Liver (tissue), 9 donors: ENCODE results near the gene SOX4. TPM values are rescaled to one million over a fixed set of nuclear protein-coding genes. Genes with fewer than 3 reads are reported as not detected.

Experiments used
- DNase-seq: peaks from one replicate; pipeline ENCODE4 v3.0.0-alpha.2; 2017; ENCODE audit warnings: low spot score
- H3K27ac ChIP-seq, 2 donors: one replicate each; pipeline ENCODE4 v1.7.0; 2013; ENCODE audit warnings: inconsistent platforms in 2 of 2, low read length in 2 of 2, control low read depth in 1 of 2, low read depth in 1 of 2, mild to moderate bottlenecking in 1 of 2
- H3K27me3 ChIP-seq, 4 donors: one replicate each; pipeline versions ENCODE4 v1.6.1 to v1.7.0; 2013; ENCODE audit warnings: low read length in 3 of 4, inconsistent platforms in 1 of 4, mild to moderate bottlenecking in 1 of 4, moderate library complexity in 1 of 4; ENCODE audit not compliant: control insufficient read depth in 4 of 4, insufficient read depth in 4 of 4
- H3K36me3 ChIP-seq, 4 donors: one replicate each; pipeline versions ENCODE4 v1.6.1 to v1.7.0; 2013; ENCODE audit warnings: low read length in 3 of 4, mild to moderate bottlenecking in 3 of 4, low read depth in 1 of 4, moderate library complexity in 1 of 4; ENCODE audit not compliant: control insufficient read depth in 4 of 4, insufficient read depth in 3 of 4
- H3K4me1 ChIP-seq, 4 donors: one replicate each; pipeline versions ENCODE4 v1.6.1 to v1.7.0; 2013; ENCODE audit warnings: low read length in 3 of 4, mild to moderate bottlenecking in 3 of 4, moderate library complexity in 1 of 4; ENCODE audit not compliant: control insufficient read depth in 4 of 4, insufficient read depth in 4 of 4
- H3K4me3 ChIP-seq, 3 donors: one replicate each; pipeline versions ENCODE4 v1.6.1 to v1.7.0; 2013; ENCODE audit warnings: low read length in 3 of 3, control low read depth in 1 of 3, low read depth in 1 of 3, mild to moderate bottlenecking in 1 of 3
- H3K9ac ChIP-seq, 2 donors: one replicate each; pipeline ENCODE4 v1.7.0; 2013; ENCODE audit warnings: low read length in 2 of 2, mild to moderate bottlenecking in 2 of 2, moderate library complexity in 2 of 2, control low read depth in 1 of 2, low read depth in 1 of 2
- H3K9me3 ChIP-seq, 4 donors: one replicate each; pipeline versions ENCODE4 v1.6.1 to v1.7.0; 2013; ENCODE audit warnings: low read length in 3 of 4; ENCODE audit not compliant: control insufficient read depth in 4 of 4
- ATF3 ChIP-seq: IDR thresholded peaks from 2 replicates; pipeline ENCODE4 v1.6.1; 2016; ENCODE audit warnings: antibody characterized with exemption
- EGR1 ChIP-seq, 2 donors: IDR thresholded peaks; 2 replicates each; pipeline ENCODE4 v1.6.1; 2016 to 2018; ENCODE audit warnings: antibody characterized with exemption in 2 of 2, low read depth in 2 of 2
- FOXA1 ChIP-seq: IDR thresholded peaks from 2 replicates; pipeline ENCODE4 v1.6.1; 2016; ENCODE audit warnings: antibody characterized with exemption
- FOXA2 ChIP-seq: IDR thresholded peaks from 2 replicates; pipeline ENCODE4 v1.6.1; 2016; ENCODE audit warnings: antibody characterized with exemption
- GABPA ChIP-seq, 2 donors: IDR thresholded peaks in 1 of 2; conservative IDR thresholded peaks in 1 of 2; 2 replicates each; pipeline ENCODE4 v1.6.1; 2016; ENCODE audit warnings: antibody characterized with exemption in 2 of 2, mild to moderate bottlenecking in 1 of 2, moderate library complexity in 1 of 2
- HNF4A ChIP-seq, 2 donors: conservative IDR thresholded peaks; 2 replicates each; pipeline ENCODE4 v1.6.1; 2016; ENCODE audit warnings: antibody characterized with exemption in 2 of 2, mild to moderate bottlenecking in 2 of 2
- JUND ChIP-seq, 2 donors: IDR thresholded peaks; 2 replicates each; pipeline ENCODE4 v1.6.1; 2016; ENCODE audit warnings: antibody characterized with exemption in 2 of 2
- MAX ChIP-seq: IDR thresholded peaks from 2 replicates; pipeline ENCODE4 v1.6.1; 2016; ENCODE audit warnings: antibody characterized with exemption
- NR2F2 ChIP-seq: IDR thresholded peaks from 2 replicates; pipeline ENCODE4 v1.6.1; 2016; ENCODE audit warnings: antibody characterized with exemption
- RAD21 ChIP-seq, 2 donors: IDR thresholded peaks; 2 replicates each; pipeline ENCODE4 v1.6.1; 2016; ENCODE audit warnings: antibody characterized with exemption in 2 of 2, mild to moderate bottlenecking in 2 of 2
- RXRA ChIP-seq, 2 donors: IDR thresholded peaks; 2 replicates each; pipeline ENCODE4 v1.6.1; 2017 to 2018; ENCODE audit warnings: antibody characterized with exemption in 2 of 2, mild to moderate bottlenecking in 1 of 2
- SP1 ChIP-seq: IDR thresholded peaks from 2 replicates; pipeline ENCODE4 v1.6.1; 2018; ENCODE audit warnings: antibody characterized with exemption, mild to moderate bottlenecking
- TAF1 ChIP-seq: conservative IDR thresholded peaks from 2 replicates; pipeline ENCODE4 v1.6.1; 2016; ENCODE audit warnings: antibody characterized with exemption, mild to moderate bottlenecking
- YY1 ChIP-seq: IDR thresholded peaks from 2 replicates; pipeline ENCODE4 v1.6.1; 2016; ENCODE audit warnings: antibody characterized with exemption, mild to moderate bottlenecking
- WGBS: extraction: QIAGEN DNeasy Blood & Tissue Kit; methylation state at CpG from one replicate; pipeline ENCODE4 v1.1.7; 2013; 5-methylcytosine and 5-hydroxymethylcytosine counted together
- polyA plus RNA-seq, 2 donors: library from polyadenylated mRNA; stranded (reverse) in 1 of 2; unstranded in 1 of 2; fragments of 200-250 nt in 1 of 2; fragments of >200 nt in 1 of 2; fragmentation: Nextera tagmentation in 1 of 2; extraction: Ambion mirVana in 1 of 2; gene quantifications; one replicate each; pipeline versions ENCODE4 v1.2.1 to v1.2.3, GENCODE V29; 2013 to 2015
- total RNA-seq, 2 donors: library from RNA; depleted of rRNA; stranded (reverse); fragments of >200 nt; gene quantifications; one replicate each; pipeline ENCODE4 v1.2.3, GENCODE V29; 2014
- TF ChIP-seq, protein P1 (sequence below): IDR thresholded peaks from 2 replicates; pipeline ENCODE4 v1.6.1; 2016; ENCODE audit warnings: antibody characterized with exemption
- TF ChIP-seq, protein P2 (sequence below): fragments of 150-350 bp; IDR thresholded peaks from 2 replicates; pipeline ENCODE4 v1.5.1; 2017; ENCODE audit warnings: improper control_type of control experiment, low read depth, low read length; ENCODE audit not compliant: missing input control
- donor health status: healthy.
- donor health status: healthy.
- donor health status: healthy.
- donor health status: healthy.
- donor health status: healthy.

SOX4 gene
- total and polyA plus RNA-seq, 4 donors = 0.59 to 8.1 (median 0.95) TPM

GRCh38 chr6:21598674-21599023 lies 5.1 kb downstream of the SOX4 start:
- TF ChIP-seq GABPA (IDR thresholded peaks at IDR 0.05 in 1 of 2, conservative IDR thresholded peaks at IDR 0.05 in 1 of 2) = no peak
- Histone ChIP-seq H3K27ac (no peak overlapping the region), H3K4me1 (peaks cover 6 to 28% (median 15%) of the 10 kb centered on the region in 4 donors), H3K36me3 (no peaks in the 10 kb centered on the region), H3K9me3 (no peaks in the 10 kb centered on the region), H3K9ac (no peak overlapping the region), H3K27me3 (no peaks in the 10 kb centered on the region), H3K4me3 (no peak overlapping the region)
- no peak for DNase-seq
- 51% methylated on average over 3 of the region's 3 CpGs for WGBS

GRCh38 chr6:21599051-21599696 lies 5.6 kb downstream of the SOX4 start:
- TF ChIP-seq FOXA1 = no peak
- no peak for TF ChIP-seq RXRA (IDR thresholded peaks at IDR 0.05)
- no peak for TF ChIP-seq ATF3
- TF ChIP-seq, protein P1, sequence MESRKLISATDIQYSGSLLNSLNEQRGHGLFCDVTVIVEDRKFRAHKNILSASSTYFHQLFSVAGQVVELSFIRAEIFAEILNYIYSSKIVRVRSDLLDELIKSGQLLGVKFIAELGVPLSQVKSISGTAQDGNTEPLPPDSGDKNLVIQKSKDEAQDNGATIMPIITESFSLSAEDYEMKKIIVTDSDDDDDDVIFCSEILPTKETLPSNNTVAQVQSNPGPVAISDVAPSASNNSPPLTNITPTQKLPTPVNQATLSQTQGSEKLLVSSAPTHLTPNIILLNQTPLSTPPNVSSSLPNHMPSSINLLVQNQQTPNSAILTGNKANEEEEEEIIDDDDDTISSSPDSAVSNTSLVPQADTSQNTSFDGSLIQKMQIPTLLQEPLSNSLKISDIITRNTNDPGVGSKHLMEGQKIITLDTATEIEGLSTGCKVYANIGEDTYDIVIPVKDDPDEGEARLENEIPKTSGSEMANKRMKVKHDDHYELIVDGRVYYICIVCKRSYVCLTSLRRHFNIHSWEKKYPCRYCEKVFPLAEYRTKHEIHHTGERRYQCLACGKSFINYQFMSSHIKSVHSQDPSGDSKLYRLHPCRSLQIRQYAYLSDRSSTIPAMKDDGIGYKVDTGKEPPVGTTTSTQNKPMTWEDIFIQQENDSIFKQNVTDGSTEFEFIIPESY = no peak
- no peak for TF ChIP-seq YY1
- no peak for TF ChIP-seq FOXA2
- no peak for TF ChIP-seq TAF1
- no peak for TF ChIP-seq SP1
- no peak for TF ChIP-seq MAX
- TF ChIP-seq GABPA (IDR thresholded peaks at IDR 0.05 in 1 of 2, conservative IDR thresholded peaks at IDR 0.05 in 1 of 2) = no peak
- no peak for TF ChIP-seq EGR1 (IDR thresholded peaks at IDR 0.05; ENCODE audit: low read depth in 2 of 2)
- no peak for TF ChIP-seq JUND (IDR thresholded peaks at IDR 0.05)
- TF ChIP-seq, protein P2, sequence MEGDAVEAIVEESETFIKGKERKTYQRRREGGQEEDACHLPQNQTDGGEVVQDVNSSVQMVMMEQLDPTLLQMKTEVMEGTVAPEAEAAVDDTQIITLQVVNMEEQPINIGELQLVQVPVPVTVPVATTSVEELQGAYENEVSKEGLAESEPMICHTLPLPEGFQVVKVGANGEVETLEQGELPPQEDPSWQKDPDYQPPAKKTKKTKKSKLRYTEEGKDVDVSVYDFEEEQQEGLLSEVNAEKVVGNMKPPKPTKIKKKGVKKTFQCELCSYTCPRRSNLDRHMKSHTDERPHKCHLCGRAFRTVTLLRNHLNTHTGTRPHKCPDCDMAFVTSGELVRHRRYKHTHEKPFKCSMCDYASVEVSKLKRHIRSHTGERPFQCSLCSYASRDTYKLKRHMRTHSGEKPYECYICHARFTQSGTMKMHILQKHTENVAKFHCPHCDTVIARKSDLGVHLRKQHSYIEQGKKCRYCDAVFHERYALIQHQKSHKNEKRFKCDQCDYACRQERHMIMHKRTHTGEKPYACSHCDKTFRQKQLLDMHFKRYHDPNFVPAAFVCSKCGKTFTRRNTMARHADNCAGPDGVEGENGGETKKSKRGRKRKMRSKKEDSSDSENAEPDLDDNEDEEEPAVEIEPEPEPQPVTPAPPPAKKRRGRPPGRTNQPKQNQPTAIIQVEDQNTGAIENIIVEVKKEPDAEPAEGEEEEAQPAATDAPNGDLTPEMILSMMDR = no peak
- no peak for TF ChIP-seq HNF4A (conservative IDR thresholded peaks at IDR 0.05)
- TF ChIP-seq RAD21 (IDR thresholded peaks at IDR 0.05) = no peak
- no peak for TF ChIP-seq NR2F2
- Histone ChIP-seq H3K9ac (no peak overlapping the region), H3K27me3 (no peaks in the 10 kb centered on the region), H3K4me3 (no peak overlapping the region), H3K4me1 (peaks cover 3 to 23% (median 13%) of the 10 kb centered on the region in 4 donors), H3K36me3 (no peaks in the 10 kb centered on the region), H3K9me3 (no peaks in the 10 kb centered on the region), H3K27ac (no peak overlapping the region)
- DNase-seq = no peak
- WGBS = 61% methylated on average over 3 of the region's 3 CpGs
